ENCODE data around the gene SHISA6.
"Not testable (repeated sequence)": the region's sequence is repeated elsewhere in the genome, so short reads cannot be mapped to it uniquely, and the experiment has no call there.

The SHISA6 gene

DNA sequence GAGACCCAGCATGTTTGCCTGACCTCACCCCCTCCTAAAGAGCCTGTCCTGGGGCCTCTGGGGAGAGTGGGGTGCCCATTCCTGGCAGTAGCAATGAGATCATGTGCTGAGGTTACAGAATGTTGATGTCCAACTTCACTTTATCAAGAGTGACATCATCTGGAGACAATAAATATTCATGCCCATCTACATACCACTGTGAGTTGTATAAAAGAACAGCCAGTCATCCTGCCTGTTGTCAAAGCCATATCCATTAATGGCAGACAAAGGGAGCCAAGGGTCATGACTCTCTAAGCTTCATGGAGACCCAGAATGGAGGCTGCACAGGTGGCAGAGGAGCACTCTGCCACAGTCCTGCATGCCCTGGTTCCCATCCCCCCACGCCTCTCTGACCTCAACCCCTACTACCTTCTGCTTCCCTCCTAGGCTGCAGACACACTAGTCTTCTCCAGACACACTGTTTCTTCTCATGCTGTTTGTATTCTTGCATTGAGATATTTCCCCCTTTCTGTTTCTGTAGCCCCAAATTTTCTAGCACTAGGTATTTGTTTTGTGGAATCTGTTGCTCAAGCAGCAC, 27.1 kb downstream of the SHISA6 start:
- no peak for DNase-seq

GRCh38 chr17:11269210-11269609, 28.2 kb downstream of the SHISA6 start:
- DNase-seq, result no peak

- DNase-seq, result no peak
These were observed 31.2 kb downstream of the SHISA6 start for GRCh38 chr17:11272191-11272590.

- no peak for DNase-seq
These were observed 32.6 kb downstream of the SHISA6 start for GRCh38 chr17:11273596-11273995.

DNA sequence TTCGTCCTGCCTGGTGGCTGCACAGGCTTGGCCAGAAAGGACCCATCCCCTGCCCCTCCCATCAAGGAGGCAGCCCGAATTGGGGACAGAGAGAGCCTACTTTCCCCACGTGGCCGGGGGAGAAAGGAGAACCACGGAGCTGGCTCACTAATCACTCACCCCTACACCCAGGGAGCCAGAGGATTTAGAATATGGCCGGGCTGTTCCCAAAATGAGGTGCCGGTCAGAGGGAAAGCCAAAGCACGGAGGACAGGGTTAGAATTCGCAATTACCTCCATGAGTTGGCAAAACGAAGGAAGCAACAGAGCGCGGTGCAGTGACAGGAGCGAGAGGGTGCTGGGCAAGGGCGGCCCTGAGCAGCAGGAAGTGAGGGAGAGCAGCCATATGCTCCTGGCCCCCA, 33.1 kb downstream of the SHISA6 start:
- DNase-seq, result no peak

DNA sequence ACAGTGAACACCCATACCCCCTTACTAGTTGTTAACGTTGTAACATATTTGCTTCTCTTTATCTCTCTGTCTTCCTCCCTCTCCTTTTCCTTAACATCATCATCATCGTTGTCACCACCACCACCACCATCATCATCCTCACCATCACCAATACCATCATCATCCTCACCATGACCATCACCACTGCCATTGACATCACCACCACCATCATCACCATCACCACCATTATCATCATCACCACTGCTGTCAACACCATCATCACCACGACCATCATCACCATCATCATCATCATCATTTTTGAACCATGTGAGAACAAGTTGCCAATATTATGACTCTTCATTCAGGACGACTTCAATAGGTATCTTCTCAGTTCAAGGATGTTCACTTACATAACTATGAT, 35.5 kb downstream of the SHISA6 start:
- no peak for DNase-seq

DNA sequence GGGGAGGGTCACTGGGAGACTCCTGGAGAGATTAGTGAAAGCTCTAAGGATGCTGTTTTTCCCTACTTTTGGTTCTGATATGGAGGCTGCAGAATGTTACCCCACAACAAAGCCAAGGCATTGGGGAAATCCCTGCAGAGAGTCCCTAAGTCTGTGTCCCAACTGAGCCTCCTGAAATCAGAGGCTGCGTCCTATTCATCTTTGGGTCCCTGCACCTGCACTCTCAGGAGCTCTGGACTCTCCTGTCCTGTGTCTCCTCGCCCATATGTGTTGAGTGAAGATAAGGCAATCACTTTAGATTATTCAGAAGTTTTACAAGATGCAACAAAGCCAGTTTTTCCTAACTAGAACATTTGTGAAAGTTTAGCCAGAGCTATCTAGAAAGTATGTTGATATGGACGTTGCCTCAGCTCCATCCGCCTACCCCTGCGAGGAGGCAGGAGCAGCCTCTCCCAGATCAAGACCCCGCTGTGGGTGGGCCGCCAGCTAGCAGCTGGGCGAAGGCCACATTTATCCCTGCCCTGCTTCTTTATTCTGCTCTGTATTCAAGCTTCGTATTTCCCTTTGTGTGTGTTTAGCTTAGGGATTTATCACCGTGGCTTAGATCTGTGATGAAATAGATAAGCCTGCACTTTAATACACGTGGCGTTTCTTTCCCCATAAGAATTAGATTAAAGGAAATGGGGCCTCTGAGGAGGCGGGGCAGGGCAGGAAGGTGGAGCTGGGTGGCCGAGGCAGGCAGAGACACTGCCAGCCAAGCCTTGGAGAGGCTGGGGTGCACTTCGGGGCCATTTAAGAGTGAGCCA, 37.4 kb downstream of the SHISA6 start:
- no peak for DNase-seq

DNA sequence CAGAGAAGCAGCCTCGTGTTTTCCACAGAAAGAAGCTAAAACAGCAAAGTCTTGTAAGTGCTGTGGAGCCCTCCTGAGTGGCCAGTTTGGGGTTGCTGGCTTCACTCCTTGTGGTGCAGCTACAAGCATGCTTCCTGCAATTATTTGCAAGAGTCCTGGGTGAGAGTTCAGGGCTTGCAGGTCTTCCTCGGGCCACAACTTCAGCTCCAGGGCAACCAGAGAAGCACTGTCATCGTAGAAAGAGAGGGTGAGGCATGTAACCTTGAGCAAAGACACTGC, 37.9 kb downstream of the SHISA6 start:
- no peak for DNase-seq

GRCh38 chr17:11279776-11280344, 38.8 kb downstream of the SHISA6 start:
- DNase-seq, result no peak

GRCh38 chr17:11282586-11282985, 41.6 kb downstream of the SHISA6 start:
- DNase-seq, result no peak

DNA sequence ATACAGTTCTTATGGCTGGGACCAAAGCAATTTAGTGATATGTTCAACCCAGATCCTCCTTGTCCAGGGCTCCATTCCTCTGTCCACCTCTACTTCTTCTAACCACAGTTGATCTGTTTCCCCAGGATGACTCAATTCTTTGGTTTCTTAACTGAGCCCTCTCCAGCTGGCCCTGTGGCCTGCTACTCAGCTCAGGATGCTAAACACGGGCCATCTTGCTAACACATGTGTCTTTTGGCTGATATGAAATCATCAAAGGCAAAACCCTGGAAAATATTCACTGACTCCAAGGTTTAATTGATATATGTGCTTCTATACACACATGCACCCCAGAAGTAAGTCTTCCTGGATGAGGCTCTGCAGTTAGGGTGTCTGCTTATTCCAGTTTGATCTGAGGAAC, 43.8 kb downstream of the SHISA6 start:
- no peak for DNase-seq

DNA sequence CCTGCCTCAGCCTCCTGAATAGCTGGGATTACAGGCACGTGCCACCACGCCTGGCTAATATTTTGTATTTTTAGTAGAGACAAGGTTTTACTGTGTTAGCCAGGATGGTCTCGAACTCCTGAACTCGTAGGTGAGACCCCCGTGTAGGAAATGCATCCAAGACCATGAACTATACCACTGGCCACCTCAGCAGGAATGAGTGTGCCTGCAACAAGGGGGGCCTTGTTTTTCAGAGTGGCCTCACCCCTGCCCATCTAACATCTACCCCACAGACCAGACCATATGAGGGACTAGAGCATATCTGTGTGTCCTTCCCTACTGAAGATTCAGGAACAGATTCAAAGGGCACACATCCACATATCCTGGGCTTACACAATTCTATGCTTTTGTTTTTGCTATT, 44.9 kb downstream of the SHISA6 start:
- DNase-seq, result no peak

DNA sequence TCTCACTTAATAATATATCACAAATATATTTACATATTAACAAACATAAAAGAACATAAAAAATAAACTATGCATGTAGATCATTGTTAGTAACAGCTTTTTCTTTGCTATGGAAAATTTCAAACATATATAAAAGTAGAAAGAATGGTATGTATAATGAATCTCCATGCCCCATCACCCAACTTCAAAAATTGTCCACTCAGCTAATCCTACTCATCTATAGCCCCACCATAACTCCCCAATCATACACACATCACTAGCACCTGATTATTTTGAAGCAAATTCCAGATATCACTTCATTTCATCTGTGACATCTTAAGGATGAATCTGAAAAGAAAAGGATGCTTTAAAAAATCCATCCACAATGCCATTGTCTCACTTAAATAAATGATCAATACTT, 46.8 kb downstream of the SHISA6 start:
- no peak for DNase-seq

- DNase-seq, result no peak
These were observed 49.8 kb downstream of the SHISA6 start for GRCh38 chr17:11290814-11291213.

GRCh38 chr17:11292491-11292890, 51.5 kb downstream of the SHISA6 start:
- no peak for DNase-seq

GRCh38 chr17:11293480-11293879, 52.5 kb downstream of the SHISA6 start:
- no peak for DNase-seq

DNA sequence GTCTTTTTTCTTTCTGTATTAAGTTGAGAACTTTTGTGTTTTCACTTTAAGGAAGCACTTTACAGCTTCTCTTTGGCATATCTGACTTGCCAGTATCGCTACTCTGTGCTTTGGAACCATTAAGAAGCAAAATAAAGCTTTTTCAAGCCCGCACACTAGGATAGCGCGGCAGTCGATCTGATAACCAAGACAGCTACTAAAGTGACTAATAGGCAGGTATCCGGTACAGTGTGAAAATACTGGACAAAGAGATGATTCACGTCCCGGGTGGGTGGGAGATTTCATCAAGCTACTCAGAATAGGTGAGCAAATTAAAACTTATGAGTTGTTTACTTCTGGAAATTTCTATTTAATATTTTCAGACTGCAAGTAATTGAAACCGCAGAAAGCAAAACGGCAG, 53.8 kb downstream of the SHISA6 start:
- DNase-seq, result no peak

GRCh38 chr17:11296994-11297393, 56.0 kb downstream of the SHISA6 start:
- DNase-seq, result no peak

GRCh38 chr17:11298401-11298800, 57.4 kb downstream of the SHISA6 start:
- no peak for DNase-seq

DNA sequence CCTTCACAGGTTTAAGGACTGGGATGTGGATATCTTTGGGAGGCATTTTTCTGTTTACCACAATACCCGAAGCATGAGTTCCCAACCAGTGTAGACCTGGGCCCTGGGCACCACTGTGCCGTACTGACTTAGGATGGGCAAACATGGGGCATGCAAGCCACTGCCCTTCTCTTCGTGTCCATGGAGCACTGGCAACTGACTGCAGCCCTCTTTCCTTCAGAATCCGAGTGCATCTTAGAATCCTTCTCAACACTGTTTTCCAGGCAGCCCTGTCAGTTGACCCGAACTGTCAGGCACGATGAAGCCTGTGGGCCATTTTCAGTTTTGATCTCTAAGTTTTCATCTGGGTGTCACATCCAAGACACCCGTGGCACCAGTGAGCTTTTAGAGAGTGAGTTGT, 59.2 kb downstream of the SHISA6 start:
- DNase-seq, result no peak

DNA sequence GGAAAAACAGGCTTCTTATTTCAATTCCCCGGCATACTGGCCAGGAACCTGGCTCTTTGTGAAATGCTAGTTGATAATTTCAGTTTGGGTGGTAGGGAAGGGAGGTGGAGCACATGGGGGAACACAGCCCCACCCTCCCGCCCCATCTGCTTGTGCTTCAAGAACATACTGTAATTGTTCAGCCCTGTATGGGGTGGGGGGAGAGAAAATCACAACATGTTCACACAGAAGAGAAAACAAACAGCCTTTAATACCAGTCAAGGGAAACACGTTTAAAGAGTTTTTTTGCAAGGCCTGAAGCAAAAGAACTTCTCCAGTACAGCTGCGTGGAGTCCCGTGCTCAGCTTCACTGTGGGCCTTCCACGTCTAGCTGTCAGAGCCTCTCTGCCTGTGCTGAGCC, 59.7 kb downstream of the SHISA6 start:
- no peak for DNase-seq

DNA sequence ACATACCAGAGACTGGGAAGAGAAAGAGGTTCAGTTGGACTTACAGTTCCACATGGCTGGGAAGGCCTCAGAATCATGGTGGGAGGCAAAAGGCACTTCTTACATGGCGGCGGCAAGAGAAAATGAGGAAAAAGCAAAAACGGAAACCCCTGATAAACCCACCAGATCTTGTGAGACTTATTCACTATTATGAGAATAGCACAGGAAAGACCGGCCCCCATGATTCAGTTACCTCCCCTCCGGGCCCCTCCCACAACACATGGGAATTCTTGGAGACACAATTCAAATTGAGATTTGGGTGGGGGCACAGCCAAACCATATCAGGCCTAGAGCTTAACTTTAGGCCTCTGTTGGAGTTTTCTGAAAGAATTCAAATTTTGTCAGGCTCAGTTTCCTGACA, 60.9 kb downstream of the SHISA6 start:
- not testable (repeated sequence) for DNase-seq

DNA sequence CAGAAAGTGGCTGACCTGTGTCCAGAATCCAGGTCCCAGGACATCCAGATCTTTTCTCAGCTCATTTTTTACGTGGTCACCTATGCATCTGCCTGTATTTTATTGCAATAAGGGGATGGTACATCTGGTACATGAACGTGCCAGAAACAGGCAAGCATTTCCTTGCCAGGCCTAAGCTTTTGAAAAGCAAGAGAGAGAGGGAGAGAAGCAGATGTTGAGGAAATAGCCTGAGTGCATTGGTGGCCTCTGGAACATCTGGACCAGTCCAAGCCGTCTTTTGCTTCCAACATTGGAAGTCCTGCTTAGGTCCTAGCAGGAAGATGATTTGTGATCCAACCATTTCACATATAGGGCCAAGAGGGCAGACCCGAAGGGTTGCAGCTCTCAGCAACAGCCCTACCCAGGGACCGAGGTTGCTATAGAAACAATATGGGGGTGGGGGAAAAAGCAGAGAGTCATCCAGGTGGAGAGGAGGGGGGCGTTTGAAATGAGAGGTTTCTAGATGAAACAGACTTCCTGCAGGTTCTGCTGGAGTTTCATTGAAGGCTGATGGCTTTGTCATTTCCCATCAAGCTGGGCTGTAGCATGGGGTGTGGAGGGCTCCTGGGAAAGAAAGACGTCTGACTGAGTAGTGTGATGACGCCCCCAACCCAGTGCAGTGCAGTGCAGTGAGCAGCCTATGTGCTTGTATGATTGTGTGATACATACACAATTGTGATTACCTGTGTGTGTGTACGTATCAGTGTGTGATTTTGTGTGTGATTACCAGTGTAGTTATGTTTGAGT, 61.6 kb downstream of the SHISA6 start:
- DNase-seq, result no peak

DNA sequence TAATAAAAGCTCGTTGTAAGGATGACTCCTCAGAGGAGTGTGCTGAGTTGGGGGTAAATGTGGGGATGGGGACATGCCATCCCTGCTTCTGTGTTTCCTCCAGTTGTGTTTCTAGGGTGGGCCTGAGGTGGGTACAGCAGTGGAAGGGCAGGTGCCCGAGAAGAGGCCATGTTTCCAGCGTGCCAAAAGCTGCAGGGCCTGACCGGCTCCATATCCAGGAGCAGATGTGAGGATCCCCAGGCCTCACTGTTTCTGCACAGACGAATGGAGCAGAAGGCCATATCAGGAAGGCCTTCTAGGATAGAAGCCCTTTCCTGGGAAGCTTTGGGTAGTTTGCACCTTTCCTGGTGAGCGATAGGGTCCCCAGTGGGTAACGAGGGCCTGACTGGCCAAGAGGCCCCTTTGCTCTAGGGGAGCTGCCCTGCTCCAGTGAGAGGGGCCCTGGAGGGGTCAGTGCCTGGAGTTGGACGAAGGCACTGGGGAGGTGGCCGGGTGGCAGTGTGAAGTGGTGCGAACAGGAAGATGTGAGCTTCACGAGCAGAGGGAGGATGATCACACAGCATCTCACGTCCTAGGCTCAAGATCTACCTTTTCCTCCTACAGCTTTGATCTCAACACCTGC, 62.9 kb downstream of the SHISA6 start:
- no peak for DNase-seq
